Esophagus squamous epithelium (tissue), 5 donors: ENCODE results near the gene MEF2C. TPM values are rescaled to one million over a fixed set of nuclear protein-coding genes. Genes with fewer than 3 reads are reported as not detected.

Experiments
- DNase-seq: peaks from one replicate; lab custom pipeline; 2025; lab: John Stamatoyannopoulos, UW
- H3K27ac ChIP-seq, 4 donors: fragments of 200-600 bp; sonication (generic); one replicate each; pipeline ENCODE4 v1.5.1; 2016 to 2019; ENCODE audit warnings: mild to moderate bottlenecking in 1 of 4
- H3K27me3 ChIP-seq, 4 donors: fragments of 200-600 bp; sonication (generic); 1 replicate in 3 of 4; 2 replicates in 1 of 4; pipeline versions ENCODE4 v1.5.1 to v1.6.0; 2017 to 2021; ENCODE audit warnings: antibody characterized with exemption in 1 of 4
- H3K36me3 ChIP-seq, 3 donors: fragments of 200-600 bp; sonication (generic); one replicate each; pipeline ENCODE4 v1.5.1; 2016 to 2019
- H3K4me1 ChIP-seq, 3 donors: fragments of 200-600 bp; sonication (generic); one replicate each; pipeline ENCODE4 v1.5.1; 2017 to 2019
- H3K4me3 ChIP-seq, 4 donors: fragments of 200-600 bp; sonication (generic); 1 replicate in 3 of 4; 2 replicates in 1 of 4; pipeline ENCODE4 v1.5.1; 2016 to 2019; ENCODE audit warnings: mild to moderate bottlenecking in 2 of 4, moderate library complexity in 1 of 4
- H3K9me3 ChIP-seq, 3 donors: fragments of 200-600 bp; sonication (generic); one replicate each; pipeline ENCODE4 v1.5.1; 2016 to 2019
- POLR2A ChIP-seq, 4 donors: fragments of 450-650 bp; IDR thresholded peaks; one replicate each; pipeline ENCODE4 v1.6.1; 2017; ENCODE audit warnings: antibody characterized with exemption in 4 of 4, mild to moderate bottlenecking in 4 of 4, moderate library complexity in 3 of 4
- WGBS, 2 donors: methylation state at CpG; one replicate each; pipeline ENCODE4 v1.1.5; 2018; 5-methylcytosine and 5-hydroxymethylcytosine counted together
- intact Hi-C: fragments of 100-400 bp; cut with DNase I; formaldehyde crosslinking; loops from one replicate; pipeline ENCODE4 v1.15.0; 2022
- total RNA-seq, 4 donors: library from RNA; depleted of rRNA; stranded (reverse); fragments of >200 nt; gene quantifications; one replicate each; pipeline ENCODE4 v1.1.0, GENCODE V29; 2016
- TF ChIP-seq, protein P1 (sequence below), 6 experiments: fragments of 450-650 bp in 4 of 6; fragments of 200-600 bp in 2 of 6; sonication (generic) in 2 of 6; IDR thresholded peaks; one replicate each; pipeline ENCODE4 v1.5.1; 2016 to 2019; ENCODE audit warnings: antibody characterized with exemption in 6 of 6, mild to moderate bottlenecking in 4 of 6, moderate library complexity in 4 of 6
- donor health status: DM: yes; HTN: yes; CAD: no.

The MEF2C gene
- total RNA-seq, 4 donors from 2014 or later, result 3.1 to 17.5 (median 9.9) TPM

- Histone ChIP-seq H3K27ac (no peak overlapping the region), H3K27me3 (no peaks in the 10 kb centered on the region), H3K36me3 (no peaks in the 10 kb centered on the region), H3K4me1 (peaks cover 0 to 2% (median 0%) of the 10 kb centered on the region in 3 donors), H3K4me3 (no peak overlapping the region), H3K9me3 (no peaks in the 10 kb centered on the region)
- TF ChIP-seq, protein P1, sequence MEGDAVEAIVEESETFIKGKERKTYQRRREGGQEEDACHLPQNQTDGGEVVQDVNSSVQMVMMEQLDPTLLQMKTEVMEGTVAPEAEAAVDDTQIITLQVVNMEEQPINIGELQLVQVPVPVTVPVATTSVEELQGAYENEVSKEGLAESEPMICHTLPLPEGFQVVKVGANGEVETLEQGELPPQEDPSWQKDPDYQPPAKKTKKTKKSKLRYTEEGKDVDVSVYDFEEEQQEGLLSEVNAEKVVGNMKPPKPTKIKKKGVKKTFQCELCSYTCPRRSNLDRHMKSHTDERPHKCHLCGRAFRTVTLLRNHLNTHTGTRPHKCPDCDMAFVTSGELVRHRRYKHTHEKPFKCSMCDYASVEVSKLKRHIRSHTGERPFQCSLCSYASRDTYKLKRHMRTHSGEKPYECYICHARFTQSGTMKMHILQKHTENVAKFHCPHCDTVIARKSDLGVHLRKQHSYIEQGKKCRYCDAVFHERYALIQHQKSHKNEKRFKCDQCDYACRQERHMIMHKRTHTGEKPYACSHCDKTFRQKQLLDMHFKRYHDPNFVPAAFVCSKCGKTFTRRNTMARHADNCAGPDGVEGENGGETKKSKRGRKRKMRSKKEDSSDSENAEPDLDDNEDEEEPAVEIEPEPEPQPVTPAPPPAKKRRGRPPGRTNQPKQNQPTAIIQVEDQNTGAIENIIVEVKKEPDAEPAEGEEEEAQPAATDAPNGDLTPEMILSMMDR (IDR thresholded peaks at IDR 0.05), result no peak
- no peak for TF ChIP-seq POLR2A (IDR thresholded peaks at IDR 0.05)
- intact Hi-C loops, result no loop called here
- WGBS, 2 donors, result 66 to 67% methylated on average over 3 to 4 of the region's 4 CpGs
- no peak for DNase-seq
Observed at GRCh38 chr5:88841212-88841611, 41.8 kb downstream of the MEF2C start.

DNA sequence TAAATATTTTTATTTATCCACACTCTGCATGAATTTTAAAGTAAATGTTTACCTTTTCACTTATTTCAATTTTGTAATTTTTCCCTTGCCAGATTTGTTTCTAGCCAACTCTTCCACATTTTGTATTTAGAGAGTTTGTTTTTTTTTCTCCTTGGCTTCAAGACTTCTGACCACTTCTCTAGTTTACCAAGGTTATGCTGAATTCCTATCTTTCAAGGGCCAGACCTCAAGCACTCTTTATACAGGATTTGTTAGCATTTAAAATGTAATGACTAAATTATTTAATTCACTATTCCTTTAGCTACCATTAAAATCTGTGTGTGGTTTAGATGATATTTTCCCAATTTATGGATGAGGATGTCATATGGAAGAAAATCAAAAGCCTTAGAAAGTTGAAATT lies 42.5 kb downstream of the MEF2C start:
- Histone ChIP-seq H3K4me1 (peaks cover 0 to 2% (median 0%) of the 10 kb centered on the region in 3 donors), H3K4me3 (no peak overlapping the region), H3K27ac (no peak overlapping the region), H3K36me3 (no peaks in the 10 kb centered on the region), H3K9me3 (no peaks in the 10 kb centered on the region), H3K27me3 (no peaks in the 10 kb centered on the region)
- TF ChIP-seq POLR2A (IDR thresholded peaks at IDR 0.05), result no peak
- TF ChIP-seq, protein P1 (IDR thresholded peaks at IDR 0.05), result no peak
- DNase-seq, result no peak
- intact Hi-C loops, result no loop called here

DNA sequence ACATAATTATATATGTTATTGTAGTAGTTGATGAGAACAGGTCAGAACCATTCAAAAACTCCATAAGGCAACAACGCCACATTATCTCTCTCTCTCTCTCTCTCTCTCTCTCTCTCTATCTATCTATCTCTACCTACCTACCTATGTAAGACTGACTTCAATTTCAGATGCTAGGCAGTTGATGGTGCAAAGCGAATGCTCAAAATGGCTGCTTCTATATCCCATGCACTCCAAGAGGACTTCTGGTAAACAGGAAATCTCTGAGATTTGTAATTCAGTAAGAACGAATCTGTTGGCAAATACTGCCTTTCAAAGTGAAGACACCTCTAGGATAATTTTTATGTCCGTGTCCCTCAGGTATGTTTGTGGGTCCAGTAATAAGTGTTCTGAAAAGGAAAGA lies 43.7 kb downstream of the MEF2C start:
- no peaks in the 10 kb centered on the region for H3K9me3 ChIP-seq
- no peaks in the 10 kb centered on the region for H3K27me3 ChIP-seq
- no peak for DNase-seq
- intact Hi-C loops, result loop anchor here (10.0 kb wide), 1 partner anchor 46 kb away; the partner anchor contains the start of gene MEF2C
- no peak overlapping the region for H3K27ac ChIP-seq
- no peak overlapping the region for H3K4me3 ChIP-seq
- TF ChIP-seq POLR2A (IDR thresholded peaks at IDR 0.05), result no peak
- TF ChIP-seq, protein P1 (IDR thresholded peaks at IDR 0.05), result no peak
- WGBS, 2 donors, result 81 to 82% methylated on average over 4 of the region's 4 CpGs
- H3K4me1 ChIP-seq, result peaks cover 0 to 4% (median 3%) of the 10 kb centered on the region in 3 donors
- H3K36me3 ChIP-seq, result no peaks in the 10 kb centered on the region

GRCh38 chr5:88838500-88838899 lies 44.5 kb downstream of the MEF2C start:
- Histone ChIP-seq H3K36me3 (no peaks in the 10 kb centered on the region), H3K4me1 (peaks cover 0 to 11% (median 5%) of the 10 kb centered on the region in 3 donors), H3K4me3 (no peak overlapping the region), H3K27me3 (no peaks in the 10 kb centered on the region), H3K27ac (peak overlapping the region in 1 of 4 donors; percentile 0), H3K9me3 (no peaks in the 10 kb centered on the region)
- intact Hi-C loops, result loop anchor here (10.0 kb wide), 1 partner anchor 46 kb away; the partner anchor contains the start of gene MEF2C
- DNase-seq, result no peak
- TF ChIP-seq, protein P1 (IDR thresholded peaks at IDR 0.05), result no peak
- TF ChIP-seq POLR2A (IDR thresholded peaks at IDR 0.05), result no peak
- 52 to 67% methylated on average over 1 of the region's 1 CpG for WGBS, 2 donors

DNA sequence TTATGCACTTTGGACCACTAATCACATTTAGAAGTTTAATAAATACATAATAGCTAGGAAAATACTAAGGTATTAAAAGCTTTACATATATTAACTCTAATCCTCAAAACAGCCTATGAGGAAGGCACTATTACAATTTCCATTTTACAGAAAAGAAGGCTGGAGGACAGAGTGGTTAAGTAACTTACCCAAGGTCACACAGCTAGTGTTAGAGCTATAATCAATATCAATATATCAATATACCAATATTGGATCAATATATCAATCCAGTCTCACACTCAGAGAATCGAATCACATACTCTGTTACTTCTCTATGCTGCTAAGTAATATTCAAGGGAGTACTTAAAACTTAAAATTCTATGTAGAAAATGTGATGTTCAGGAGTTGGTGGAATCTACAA lies 45.2 kb downstream of the MEF2C start:
- no peaks in the 10 kb centered on the region for H3K36me3 ChIP-seq
- H3K4me1 ChIP-seq, result peaks cover 0 to 18% (median 5%) of the 10 kb centered on the region in 3 donors
- H3K27ac ChIP-seq, result no peak overlapping the region
- H3K9me3 ChIP-seq, result no peaks in the 10 kb centered on the region
- DNase-seq, result no peak
- H3K4me3 ChIP-seq, result no peak overlapping the region
- H3K27me3 ChIP-seq, result no peaks in the 10 kb centered on the region
- intact Hi-C loops, result loop anchor here (10.0 kb wide), 1 partner anchor 47 kb away; the partner anchor contains the start of gene MEF2C
- 65 to 71% methylated on average over 1 of the region's 1 CpG for WGBS, 2 donors
- TF ChIP-seq, protein P1 (IDR thresholded peaks at IDR 0.05), result no peak
